ENCODE results near the gene RAB3C. TPM values are rescaled to one million over a fixed set of nuclear protein-coding genes. Genes with fewer than 3 reads are reported as not detected.

Gene RAB3C
- total RNA-seq, 4 donors from 2014 or later, result under 0.01 to 1.2 (median 0.41) TPM

DNA sequence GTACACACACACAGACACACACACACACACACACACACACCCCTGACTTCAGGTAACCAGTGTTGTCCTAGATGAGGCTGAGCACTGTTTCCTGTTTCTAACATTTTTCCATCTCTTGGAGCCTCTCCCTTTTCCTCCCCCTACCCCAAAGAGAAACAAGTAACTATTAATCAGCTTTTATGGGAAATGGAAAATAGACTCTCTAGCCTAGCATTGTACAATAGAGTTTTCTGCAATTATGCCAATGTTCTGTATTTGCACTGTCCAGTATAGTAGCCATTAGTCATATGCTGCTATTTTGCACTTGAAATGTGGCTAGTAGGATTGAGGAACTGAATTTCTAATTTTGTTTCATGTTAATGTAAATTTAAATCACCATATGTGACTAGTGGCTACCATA is 33.1 kb downstream of the RAB3C start:
- no peak for DNase-seq
- TF ChIP-seq, protein P1, sequence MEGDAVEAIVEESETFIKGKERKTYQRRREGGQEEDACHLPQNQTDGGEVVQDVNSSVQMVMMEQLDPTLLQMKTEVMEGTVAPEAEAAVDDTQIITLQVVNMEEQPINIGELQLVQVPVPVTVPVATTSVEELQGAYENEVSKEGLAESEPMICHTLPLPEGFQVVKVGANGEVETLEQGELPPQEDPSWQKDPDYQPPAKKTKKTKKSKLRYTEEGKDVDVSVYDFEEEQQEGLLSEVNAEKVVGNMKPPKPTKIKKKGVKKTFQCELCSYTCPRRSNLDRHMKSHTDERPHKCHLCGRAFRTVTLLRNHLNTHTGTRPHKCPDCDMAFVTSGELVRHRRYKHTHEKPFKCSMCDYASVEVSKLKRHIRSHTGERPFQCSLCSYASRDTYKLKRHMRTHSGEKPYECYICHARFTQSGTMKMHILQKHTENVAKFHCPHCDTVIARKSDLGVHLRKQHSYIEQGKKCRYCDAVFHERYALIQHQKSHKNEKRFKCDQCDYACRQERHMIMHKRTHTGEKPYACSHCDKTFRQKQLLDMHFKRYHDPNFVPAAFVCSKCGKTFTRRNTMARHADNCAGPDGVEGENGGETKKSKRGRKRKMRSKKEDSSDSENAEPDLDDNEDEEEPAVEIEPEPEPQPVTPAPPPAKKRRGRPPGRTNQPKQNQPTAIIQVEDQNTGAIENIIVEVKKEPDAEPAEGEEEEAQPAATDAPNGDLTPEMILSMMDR (IDR thresholded peaks at IDR 0.05), result no peak
- no peak for TF ChIP-seq POLR2A (IDR thresholded peaks at IDR 0.05)
- H3K27me3 ChIP-seq, result no peaks in the 10 kb centered on the region
- no peak overlapping the region for H3K4me3 ChIP-seq (replicated peaks in 1 of 3)
- no peaks in the 10 kb centered on the region for H3K9me3 ChIP-seq
- no peaks in the 10 kb centered on the region for H3K4me1 ChIP-seq
- no peak overlapping the region for H3K27ac ChIP-seq
- intact Hi-C loops (cut with DNase I), result no loop called here
- no peaks in the 10 kb centered on the region for H3K36me3 ChIP-seq

DNA sequence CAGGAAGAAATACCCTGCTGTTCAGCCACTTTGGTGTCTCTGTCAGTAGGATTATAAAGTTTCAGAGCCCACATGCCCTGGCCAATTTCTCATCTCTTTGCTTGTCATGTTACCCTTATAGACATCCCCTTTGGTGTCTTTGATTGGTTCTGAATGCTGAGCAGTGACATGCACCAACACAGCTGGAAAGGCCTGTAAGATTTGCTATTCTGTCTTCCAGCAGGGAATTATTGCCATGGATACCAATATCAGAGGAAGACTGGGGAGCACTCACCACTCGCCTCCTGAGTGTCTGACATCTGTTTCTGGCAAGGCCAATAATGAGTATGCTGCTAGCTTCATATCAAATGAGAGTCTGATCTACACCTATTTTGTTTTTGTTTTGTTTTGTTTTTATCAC is 34.4 kb downstream of the RAB3C start:
- no peaks in the 10 kb centered on the region for H3K9me3 ChIP-seq
- no peak overlapping the region for H3K27ac ChIP-seq
- intact Hi-C loops (cut with DNase I), result no loop called here
- TF ChIP-seq, protein P1 (IDR thresholded peaks at IDR 0.05), result no peak
- no peak for TF ChIP-seq POLR2A (IDR thresholded peaks at IDR 0.05)
- H3K4me3 ChIP-seq (replicated peaks in 1 of 3), result no peak overlapping the region
- 83 to 86% methylated on average over 1 of the region's 1 CpG for WGBS, 2 donors
- H3K27me3 ChIP-seq, result no peaks in the 10 kb centered on the region
- no peaks in the 10 kb centered on the region for H3K4me1 ChIP-seq
- H3K36me3 ChIP-seq, result no peaks in the 10 kb centered on the region
- no peak for DNase-seq

DNA sequence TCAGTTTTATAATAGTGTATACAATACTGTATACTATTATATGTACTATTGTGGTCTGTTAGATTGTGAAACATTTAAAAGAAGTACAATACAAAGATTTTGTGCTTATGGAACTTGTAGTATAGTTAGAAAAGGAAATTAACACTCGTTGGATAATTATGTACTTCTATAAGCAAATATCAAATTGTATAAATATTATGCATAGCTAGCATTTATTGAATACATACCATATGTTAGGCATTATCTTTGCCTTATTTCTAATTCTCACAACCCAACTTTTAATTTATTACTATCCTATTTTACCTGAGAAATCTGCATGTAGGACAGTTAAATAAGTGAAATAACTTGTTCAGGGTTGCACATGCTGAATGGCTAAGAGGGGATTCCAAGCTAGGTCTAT is 37.5 kb downstream of the RAB3C start:
- Histone ChIP-seq H3K27me3 (no peaks in the 10 kb centered on the region), H3K9me3 (no peaks in the 10 kb centered on the region), H3K4me3 (replicated peaks in 1 of 3) (no peak overlapping the region), H3K4me1 (no peaks in the 10 kb centered on the region), H3K27ac (no peak overlapping the region), H3K36me3 (no peaks in the 10 kb centered on the region)
- DNase-seq, result no peak
- 79 to 81% methylated on average over 1 of the region's 1 CpG for WGBS, 2 donors
- intact Hi-C loops (cut with DNase I), result no loop called here
- TF ChIP-seq POLR2A (IDR thresholded peaks at IDR 0.05), result no peak
- TF ChIP-seq, protein P1 (IDR thresholded peaks at IDR 0.05), result no peak

DNA sequence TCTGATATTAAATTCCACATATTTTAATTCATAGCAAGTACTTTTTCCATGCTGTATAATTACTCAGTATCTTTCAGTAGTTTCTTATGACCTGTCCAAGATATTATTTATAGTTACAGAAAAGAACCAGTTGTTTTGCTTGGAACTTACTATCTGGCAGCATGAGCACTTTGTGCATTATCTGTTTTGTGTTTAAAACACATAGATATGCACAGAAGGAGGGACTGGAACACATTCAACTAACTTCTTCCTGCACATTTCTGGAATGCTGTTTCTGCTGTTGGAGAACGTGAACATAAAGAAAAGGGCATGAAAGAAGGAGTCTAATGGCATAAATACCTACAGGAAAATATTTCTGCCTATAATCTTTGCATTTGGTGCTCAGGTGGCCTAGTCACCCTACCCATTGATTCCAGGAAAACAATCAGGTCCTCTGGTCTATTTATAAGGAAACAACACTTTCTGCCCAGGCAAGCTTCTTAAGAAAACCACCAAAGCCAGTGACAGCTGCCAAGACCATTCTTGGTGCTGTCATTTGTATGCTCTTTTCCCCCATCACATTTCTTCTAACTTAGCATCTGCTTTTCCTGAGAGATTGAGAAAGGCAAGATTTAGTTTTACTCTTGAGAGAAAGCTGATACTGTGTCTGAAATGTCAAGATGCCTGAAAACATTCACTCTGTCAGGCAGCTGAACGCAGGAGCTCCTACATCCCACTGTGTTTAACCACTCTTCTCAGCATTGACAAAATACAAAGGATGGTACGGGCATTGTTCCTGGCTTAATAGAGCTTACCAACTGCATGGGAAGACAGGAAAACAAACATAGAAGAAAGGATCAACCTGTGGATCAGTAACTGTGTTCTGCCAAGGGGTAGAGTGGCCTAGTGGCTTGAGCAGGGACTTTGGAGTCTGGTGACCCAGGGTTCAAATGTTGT is 40.3 kb downstream of the RAB3C start:
- no peak for DNase-seq
- H3K36me3 ChIP-seq, result no peaks in the 10 kb centered on the region
- no peak overlapping the region for H3K4me3 ChIP-seq (replicated peaks in 1 of 3)
- no peaks in the 10 kb centered on the region for H3K27me3 ChIP-seq
- H3K27ac ChIP-seq, result no peak overlapping the region
- no peaks in the 10 kb centered on the region for H3K4me1 ChIP-seq
- H3K9me3 ChIP-seq, result no peaks in the 10 kb centered on the region
- WGBS, 2 donors, result 57 to 59% methylated on average over 3 of the region's 3 CpGs
- intact Hi-C loops (cut with DNase I), result no loop called here
- TF ChIP-seq POLR2A (IDR thresholded peaks at IDR 0.05), result no peak
- TF ChIP-seq, protein P1 (IDR thresholded peaks at IDR 0.05), result no peak

DNA sequence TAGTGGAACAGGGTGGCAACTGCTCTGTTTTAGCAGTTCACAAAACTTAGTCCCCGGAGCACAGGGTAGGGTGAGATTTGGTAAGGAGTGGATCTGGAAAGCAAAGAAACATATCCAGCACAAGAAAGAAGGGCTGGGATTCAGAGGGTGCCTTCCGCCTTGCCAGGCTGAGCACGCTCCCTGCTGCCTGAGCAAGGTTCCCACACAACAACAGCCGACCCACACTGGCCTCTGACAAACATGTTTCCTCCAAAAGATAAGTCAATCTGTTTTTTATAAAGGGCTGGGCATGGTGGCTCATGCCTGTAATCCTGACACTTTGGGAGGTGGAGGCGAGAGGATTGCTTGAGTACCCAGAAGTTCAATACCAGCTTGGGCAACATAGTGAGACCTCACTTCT is 45.8 kb downstream of the RAB3C start:
- Histone ChIP-seq H3K4me1 (no peaks in the 10 kb centered on the region), H3K27me3 (no peaks in the 10 kb centered on the region), H3K4me3 (replicated peaks in 1 of 3) (no peak overlapping the region), H3K9me3 (no peaks in the 10 kb centered on the region), H3K27ac (no peak overlapping the region), H3K36me3 (no peaks in the 10 kb centered on the region)
- no peak for DNase-seq
- TF ChIP-seq POLR2A (IDR thresholded peaks at IDR 0.05), result no peak
- TF ChIP-seq, protein P1 (IDR thresholded peaks at IDR 0.05), result no peak
- intact Hi-C loops (cut with DNase I), result no loop called here
- 64 to 83% methylated on average over 5 of the region's 5 CpGs for whole genome bisulfite sequencing, 2 donors
